Liver (tissue), 9 donors: ENCODE results near the gene EXTL1. TPM values are rescaled to one million over a fixed set of nuclear protein-coding genes. Genes with fewer than 3 reads are reported as not detected.

Experiments
- DNase-seq: peaks from one replicate; pipeline ENCODE4 v3.0.0-alpha.2; 2017; ENCODE audit warnings: low spot score
- H3K27ac ChIP-seq, 2 donors: one replicate each; pipeline ENCODE4 v1.7.0; 2013; ENCODE audit warnings: inconsistent platforms in 2 of 2, low read length in 2 of 2, control low read depth in 1 of 2, low read depth in 1 of 2, mild to moderate bottlenecking in 1 of 2
- H3K27me3 ChIP-seq, 4 donors: one replicate each; pipeline versions ENCODE4 v1.6.1 to v1.7.0; 2013; ENCODE audit warnings: low read length in 3 of 4, inconsistent platforms in 1 of 4, mild to moderate bottlenecking in 1 of 4, moderate library complexity in 1 of 4; ENCODE audit not compliant: control insufficient read depth in 4 of 4, insufficient read depth in 4 of 4
- H3K36me3 ChIP-seq, 4 donors: one replicate each; pipeline versions ENCODE4 v1.6.1 to v1.7.0; 2013; ENCODE audit warnings: low read length in 3 of 4, mild to moderate bottlenecking in 3 of 4, low read depth in 1 of 4, moderate library complexity in 1 of 4; ENCODE audit not compliant: control insufficient read depth in 4 of 4, insufficient read depth in 3 of 4
- H3K4me1 ChIP-seq, 4 donors: one replicate each; pipeline versions ENCODE4 v1.6.1 to v1.7.0; 2013; ENCODE audit warnings: low read length in 3 of 4, mild to moderate bottlenecking in 3 of 4, moderate library complexity in 1 of 4; ENCODE audit not compliant: control insufficient read depth in 4 of 4, insufficient read depth in 4 of 4
- H3K4me3 ChIP-seq, 3 donors: one replicate each; pipeline versions ENCODE4 v1.6.1 to v1.7.0; 2013; ENCODE audit warnings: low read length in 3 of 3, control low read depth in 1 of 3, low read depth in 1 of 3, mild to moderate bottlenecking in 1 of 3
- H3K9ac ChIP-seq, 2 donors: one replicate each; pipeline ENCODE4 v1.7.0; 2013; ENCODE audit warnings: low read length in 2 of 2, mild to moderate bottlenecking in 2 of 2, moderate library complexity in 2 of 2, control low read depth in 1 of 2, low read depth in 1 of 2
- H3K9me3 ChIP-seq, 4 donors: one replicate each; pipeline versions ENCODE4 v1.6.1 to v1.7.0; 2013; ENCODE audit warnings: low read length in 3 of 4; ENCODE audit not compliant: control insufficient read depth in 4 of 4
- FOXA1 ChIP-seq: IDR thresholded peaks from 2 replicates; pipeline ENCODE4 v1.6.1; 2016; ENCODE audit warnings: antibody characterized with exemption
- FOXA2 ChIP-seq: IDR thresholded peaks from 2 replicates; pipeline ENCODE4 v1.6.1; 2016; ENCODE audit warnings: antibody characterized with exemption
- GABPA ChIP-seq, 2 donors: IDR thresholded peaks in 1 of 2; conservative IDR thresholded peaks in 1 of 2; 2 replicates each; pipeline ENCODE4 v1.6.1; 2016; ENCODE audit warnings: antibody characterized with exemption in 2 of 2, mild to moderate bottlenecking in 1 of 2, moderate library complexity in 1 of 2
- HNF4A ChIP-seq, 2 donors: conservative IDR thresholded peaks; 2 replicates each; pipeline ENCODE4 v1.6.1; 2016; ENCODE audit warnings: antibody characterized with exemption in 2 of 2, mild to moderate bottlenecking in 2 of 2
- HNF4G ChIP-seq: IDR thresholded peaks from 2 replicates; pipeline ENCODE4 v1.6.1; 2016; ENCODE audit warnings: antibody characterized with exemption
- MAX ChIP-seq: IDR thresholded peaks from 2 replicates; pipeline ENCODE4 v1.6.1; 2016; ENCODE audit warnings: antibody characterized with exemption
- NR2F2 ChIP-seq: IDR thresholded peaks from 2 replicates; pipeline ENCODE4 v1.6.1; 2016; ENCODE audit warnings: antibody characterized with exemption
- RAD21 ChIP-seq, 2 donors: IDR thresholded peaks; 2 replicates each; pipeline ENCODE4 v1.6.1; 2016; ENCODE audit warnings: antibody characterized with exemption in 2 of 2, mild to moderate bottlenecking in 2 of 2
- RXRA ChIP-seq, 2 donors: IDR thresholded peaks; 2 replicates each; pipeline ENCODE4 v1.6.1; 2017 to 2018; ENCODE audit warnings: antibody characterized with exemption in 2 of 2, mild to moderate bottlenecking in 1 of 2
- SP1 ChIP-seq: IDR thresholded peaks from 2 replicates; pipeline ENCODE4 v1.6.1; 2018; ENCODE audit warnings: antibody characterized with exemption, mild to moderate bottlenecking
- TAF1 ChIP-seq: conservative IDR thresholded peaks from 2 replicates; pipeline ENCODE4 v1.6.1; 2016; ENCODE audit warnings: antibody characterized with exemption, mild to moderate bottlenecking
- YY1 ChIP-seq: IDR thresholded peaks from 2 replicates; pipeline ENCODE4 v1.6.1; 2016; ENCODE audit warnings: antibody characterized with exemption, mild to moderate bottlenecking
- ZBTB33 ChIP-seq: IDR thresholded peaks from 2 replicates; pipeline ENCODE4 v1.6.1; 2016; ENCODE audit warnings: antibody characterized with exemption
- WGBS: extraction: QIAGEN DNeasy Blood & Tissue Kit; methylation state at CpG from one replicate; pipeline ENCODE4 v1.1.7; 2013; 5-methylcytosine and 5-hydroxymethylcytosine counted together
- polyA plus RNA-seq, 2 donors: library from polyadenylated mRNA; stranded (reverse) in 1 of 2; unstranded in 1 of 2; fragments of 200-250 nt in 1 of 2; fragments of >200 nt in 1 of 2; fragmentation: Nextera tagmentation in 1 of 2; extraction: Ambion mirVana in 1 of 2; gene quantifications; one replicate each; pipeline versions ENCODE4 v1.2.1 to v1.2.3, GENCODE V29; 2013 to 2015
- total RNA-seq, 2 donors: library from RNA; depleted of rRNA; stranded (reverse); fragments of >200 nt; gene quantifications; one replicate each; pipeline ENCODE4 v1.2.3, GENCODE V29; 2014
- TF ChIP-seq, protein P1 (sequence below): IDR thresholded peaks from 2 replicates; pipeline ENCODE4 v1.6.1; 2016; ENCODE audit warnings: antibody characterized with exemption
- TF ChIP-seq, protein P2 (sequence below): IDR thresholded peaks from 2 replicates; pipeline ENCODE4 v1.6.1; 2016; ENCODE audit warnings: antibody characterized with exemption, mild to moderate bottlenecking
- TF ChIP-seq, protein P3 (sequence below): fragments of 150-350 bp; IDR thresholded peaks from 2 replicates; pipeline ENCODE4 v1.5.1; 2017; ENCODE audit warnings: improper control_type of control experiment, low read depth, low read length; ENCODE audit not compliant: missing input control
- donor health status: healthy.
- donor health status: healthy.
- donor health status: healthy.
- donor health status: healthy.
- donor health status: healthy.

EXTL1 gene
- total and polyA plus RNA-seq, 4 donors = under 0.01 TPM; not detected in 3

DNA sequence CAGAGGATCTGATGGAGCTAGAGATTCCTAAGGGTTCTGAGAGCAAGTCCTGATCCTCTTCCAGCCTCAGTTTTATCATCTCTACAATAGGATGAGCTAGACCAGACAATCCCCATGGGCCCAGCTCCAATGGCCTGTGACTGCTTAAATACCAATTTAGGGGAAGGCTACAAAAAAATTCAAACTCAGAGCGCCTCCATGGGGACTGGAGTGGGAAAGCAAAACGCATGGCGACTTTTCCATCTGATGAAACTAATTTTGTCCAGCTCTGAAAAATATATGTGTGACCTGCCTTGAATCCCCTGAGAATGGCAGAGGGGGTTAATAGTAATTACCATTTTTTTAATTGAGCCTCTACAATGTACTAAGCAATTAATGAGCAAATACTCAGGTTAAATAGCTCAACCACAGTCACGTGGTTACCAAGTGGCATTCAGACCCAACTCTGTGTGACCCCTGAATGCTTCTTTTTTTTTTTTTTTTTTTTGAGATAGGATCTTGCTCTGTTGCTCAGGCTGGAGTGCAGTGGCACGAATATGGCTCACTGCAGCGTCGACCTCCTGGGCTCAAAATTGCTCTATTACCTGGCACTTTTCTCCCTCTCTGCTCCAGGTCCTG is 8.4 kb downstream of the EXTL1 start:
- Histone ChIP-seq H3K4me1 (peaks cover 0 to 3% (median 2%) of the 10 kb centered on the region in 4 donors), H3K27me3 (no peaks in the 10 kb centered on the region), H3K27ac (no peak overlapping the region), H3K4me3 (no peak overlapping the region), H3K9me3 (no peaks in the 10 kb centered on the region), H3K36me3 (no peaks in the 10 kb centered on the region), H3K9ac (no peak overlapping the region)
- no peak for TF ChIP-seq GABPA (IDR thresholded peaks at IDR 0.05 in 1 of 2, conservative IDR thresholded peaks at IDR 0.05 in 1 of 2)
- TF ChIP-seq RXRA (IDR thresholded peaks at IDR 0.05) = no peak
- TF ChIP-seq, protein P1, sequence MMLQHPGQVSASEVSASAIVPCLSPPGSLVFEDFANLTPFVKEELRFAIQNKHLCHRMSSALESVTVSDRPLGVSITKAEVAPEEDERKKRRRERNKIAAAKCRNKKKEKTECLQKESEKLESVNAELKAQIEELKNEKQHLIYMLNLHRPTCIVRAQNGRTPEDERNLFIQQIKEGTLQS = no peak
- no peak for TF ChIP-seq HNF4A (conservative IDR thresholded peaks at IDR 0.05)
- no peak for TF ChIP-seq NR2F2
- TF ChIP-seq, protein P2, sequence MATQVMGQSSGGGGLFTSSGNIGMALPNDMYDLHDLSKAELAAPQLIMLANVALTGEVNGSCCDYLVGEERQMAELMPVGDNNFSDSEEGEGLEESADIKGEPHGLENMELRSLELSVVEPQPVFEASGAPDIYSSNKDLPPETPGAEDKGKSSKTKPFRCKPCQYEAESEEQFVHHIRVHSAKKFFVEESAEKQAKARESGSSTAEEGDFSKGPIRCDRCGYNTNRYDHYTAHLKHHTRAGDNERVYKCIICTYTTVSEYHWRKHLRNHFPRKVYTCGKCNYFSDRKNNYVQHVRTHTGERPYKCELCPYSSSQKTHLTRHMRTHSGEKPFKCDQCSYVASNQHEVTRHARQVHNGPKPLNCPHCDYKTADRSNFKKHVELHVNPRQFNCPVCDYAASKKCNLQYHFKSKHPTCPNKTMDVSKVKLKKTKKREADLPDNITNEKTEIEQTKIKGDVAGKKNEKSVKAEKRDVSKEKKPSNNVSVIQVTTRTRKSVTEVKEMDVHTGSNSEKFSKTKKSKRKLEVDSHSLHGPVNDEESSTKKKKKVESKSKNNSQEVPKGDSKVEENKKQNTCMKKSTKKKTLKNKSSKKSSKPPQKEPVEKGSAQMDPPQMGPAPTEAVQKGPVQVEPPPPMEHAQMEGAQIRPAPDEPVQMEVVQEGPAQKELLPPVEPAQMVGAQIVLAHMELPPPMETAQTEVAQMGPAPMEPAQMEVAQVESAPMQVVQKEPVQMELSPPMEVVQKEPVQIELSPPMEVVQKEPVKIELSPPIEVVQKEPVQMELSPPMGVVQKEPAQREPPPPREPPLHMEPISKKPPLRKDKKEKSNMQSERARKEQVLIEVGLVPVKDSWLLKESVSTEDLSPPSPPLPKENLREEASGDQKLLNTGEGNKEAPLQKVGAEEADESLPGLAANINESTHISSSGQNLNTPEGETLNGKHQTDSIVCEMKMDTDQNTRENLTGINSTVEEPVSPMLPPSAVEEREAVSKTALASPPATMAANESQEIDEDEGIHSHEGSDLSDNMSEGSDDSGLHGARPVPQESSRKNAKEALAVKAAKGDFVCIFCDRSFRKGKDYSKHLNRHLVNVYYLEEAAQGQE = no peak
- no peak for TF ChIP-seq ZBTB33
- TF ChIP-seq, protein P3, sequence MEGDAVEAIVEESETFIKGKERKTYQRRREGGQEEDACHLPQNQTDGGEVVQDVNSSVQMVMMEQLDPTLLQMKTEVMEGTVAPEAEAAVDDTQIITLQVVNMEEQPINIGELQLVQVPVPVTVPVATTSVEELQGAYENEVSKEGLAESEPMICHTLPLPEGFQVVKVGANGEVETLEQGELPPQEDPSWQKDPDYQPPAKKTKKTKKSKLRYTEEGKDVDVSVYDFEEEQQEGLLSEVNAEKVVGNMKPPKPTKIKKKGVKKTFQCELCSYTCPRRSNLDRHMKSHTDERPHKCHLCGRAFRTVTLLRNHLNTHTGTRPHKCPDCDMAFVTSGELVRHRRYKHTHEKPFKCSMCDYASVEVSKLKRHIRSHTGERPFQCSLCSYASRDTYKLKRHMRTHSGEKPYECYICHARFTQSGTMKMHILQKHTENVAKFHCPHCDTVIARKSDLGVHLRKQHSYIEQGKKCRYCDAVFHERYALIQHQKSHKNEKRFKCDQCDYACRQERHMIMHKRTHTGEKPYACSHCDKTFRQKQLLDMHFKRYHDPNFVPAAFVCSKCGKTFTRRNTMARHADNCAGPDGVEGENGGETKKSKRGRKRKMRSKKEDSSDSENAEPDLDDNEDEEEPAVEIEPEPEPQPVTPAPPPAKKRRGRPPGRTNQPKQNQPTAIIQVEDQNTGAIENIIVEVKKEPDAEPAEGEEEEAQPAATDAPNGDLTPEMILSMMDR = no peak
- no peak for TF ChIP-seq TAF1
- no peak for TF ChIP-seq RAD21 (IDR thresholded peaks at IDR 0.05)
- no peak for TF ChIP-seq HNF4G
- TF ChIP-seq FOXA2 = no peak
- TF ChIP-seq FOXA1 = no peak
- no peak for TF ChIP-seq SP1
- no peak for TF ChIP-seq MAX
- no peak for TF ChIP-seq YY1
- DNase-seq = no peak
- WGBS = 81% methylated on average over 7 of the region's 7 CpGs
